ENCODE results near the gene MAP1LC3B.

The MAP1LC3B gene

DNA sequence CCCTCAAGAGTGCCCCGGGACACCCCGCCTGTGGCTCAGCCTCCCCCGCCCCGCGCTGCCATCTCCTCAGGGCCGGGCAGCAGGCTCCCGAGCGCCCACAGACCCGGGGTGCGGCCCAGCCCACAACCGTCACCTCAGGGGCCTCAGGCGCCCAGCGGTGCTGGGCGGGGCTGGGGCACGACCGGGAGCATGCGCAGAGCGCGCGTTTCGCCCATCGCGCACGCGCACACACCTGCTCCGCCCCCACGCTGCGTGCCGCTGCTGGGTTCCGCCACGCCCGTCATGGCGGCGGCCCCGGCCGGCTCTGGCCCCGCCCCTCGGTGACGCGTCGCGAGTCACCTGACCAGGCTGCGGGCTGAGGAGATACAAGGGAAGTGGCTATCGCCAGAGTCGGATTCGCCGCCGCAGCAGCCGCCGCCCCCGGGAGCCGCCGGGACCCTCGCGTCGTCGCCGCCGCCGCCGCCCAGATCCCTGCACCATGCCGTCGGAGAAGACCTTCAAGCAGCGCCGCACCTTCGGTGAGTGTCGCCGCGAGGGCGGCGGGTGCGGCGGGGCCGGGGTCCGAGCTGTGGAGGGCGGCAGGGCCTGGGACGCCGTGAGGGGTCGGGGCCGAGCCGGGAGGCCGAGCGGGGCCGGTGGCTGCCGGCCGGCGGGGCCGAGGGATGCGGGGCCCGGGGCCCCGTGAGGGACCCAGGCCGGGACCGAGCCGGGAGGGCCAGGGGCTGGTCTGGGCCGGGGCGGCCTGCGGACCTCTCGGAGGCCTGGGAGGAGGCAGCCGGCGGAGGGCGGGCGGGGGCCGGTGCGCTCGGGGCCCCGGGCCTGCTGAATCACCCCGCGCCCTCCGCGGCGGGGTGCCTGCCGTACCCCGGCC, at the start of gene MAP1LC3B:
TSS of gene MAP1LC3B (plus strand) at position 387 of the 871 bp plus-strand sequence. CDS start at position 479, 92 bp downstream.
- Histone ChIP-seq H3K27me3 (ENCODE audit: insufficient read depth, low read length, poor library complexity, severe bottlenecking) (no peaks in the 10 kb centered on the region), H3K4me2 (ENCODE audit: low read depth, low read length, poor library complexity, severe bottlenecking) (peak within 1 kb of the TSS; percentile 95), H3K9me3 (ENCODE audit: insufficient read depth, low read depth, low read length) (no peaks in the 10 kb centered on the region), H3K9ac (ENCODE audit: low read depth, low read length, poor library complexity, severe bottlenecking) (peak within 1 kb of the TSS; percentile 93), H3K9me2 (replicated peaks; ENCODE audit: low read depth, low read length) (no peaks in the 10 kb centered on the region), H2AFZ (ENCODE audit: low read length) (peak within 1 kb of the TSS; percentile 42; the same call in 1 of the 2 replicates), H3K4me1 (ENCODE audit: insufficient read depth, low read length, poor library complexity, severe bottlenecking) (peaks cover 54% of the 10 kb centered on the region), H3K36me3 (ENCODE audit: insufficient read depth, low read length) (no peaks in the 10 kb centered on the region), H3K79me2 (ENCODE audit: insufficient read depth, low read length) (peaks cover 42% of the 10 kb centered on the region), H3F3A (ENCODE audit: low read depth) (peaks cover 4% of the 10 kb centered on the region; the same call in 1 of the 2 replicates), H4K20me1 (ENCODE audit: insufficient read depth, low read length, poor library complexity, severe bottlenecking) (peaks cover 37% of the 10 kb centered on the region), H3K4me3 (ENCODE audit: low read length, poor library complexity, severe bottlenecking) (peak within 1 kb of the TSS; percentile 80)
- no peak for TF ChIP-seq EZH2phosphoT487 (IDR thresholded peaks at IDR 0.05; ENCODE audit: borderline replicate concordance)
- TF ChIP-seq, protein P1, sequence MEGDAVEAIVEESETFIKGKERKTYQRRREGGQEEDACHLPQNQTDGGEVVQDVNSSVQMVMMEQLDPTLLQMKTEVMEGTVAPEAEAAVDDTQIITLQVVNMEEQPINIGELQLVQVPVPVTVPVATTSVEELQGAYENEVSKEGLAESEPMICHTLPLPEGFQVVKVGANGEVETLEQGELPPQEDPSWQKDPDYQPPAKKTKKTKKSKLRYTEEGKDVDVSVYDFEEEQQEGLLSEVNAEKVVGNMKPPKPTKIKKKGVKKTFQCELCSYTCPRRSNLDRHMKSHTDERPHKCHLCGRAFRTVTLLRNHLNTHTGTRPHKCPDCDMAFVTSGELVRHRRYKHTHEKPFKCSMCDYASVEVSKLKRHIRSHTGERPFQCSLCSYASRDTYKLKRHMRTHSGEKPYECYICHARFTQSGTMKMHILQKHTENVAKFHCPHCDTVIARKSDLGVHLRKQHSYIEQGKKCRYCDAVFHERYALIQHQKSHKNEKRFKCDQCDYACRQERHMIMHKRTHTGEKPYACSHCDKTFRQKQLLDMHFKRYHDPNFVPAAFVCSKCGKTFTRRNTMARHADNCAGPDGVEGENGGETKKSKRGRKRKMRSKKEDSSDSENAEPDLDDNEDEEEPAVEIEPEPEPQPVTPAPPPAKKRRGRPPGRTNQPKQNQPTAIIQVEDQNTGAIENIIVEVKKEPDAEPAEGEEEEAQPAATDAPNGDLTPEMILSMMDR (conservative IDR thresholded peaks at IDR 0.05; ENCODE audit: low read length): no peak

- no peak overlapping the region for H3K4me2 ChIP-seq (ENCODE audit: low read depth, low read length, poor library complexity, severe bottlenecking)
- H3K36me3 ChIP-seq (ENCODE audit: insufficient read depth, low read length): peaks cover 43% of the 10 kb centered on the region; the same call in 1 of the 2 replicates
- H2AFZ ChIP-seq (ENCODE audit: low read length): no peak overlapping the region
- no peaks in the 10 kb centered on the region for H3K9me3 ChIP-seq (ENCODE audit: insufficient read depth, low read depth, low read length)
- no peak overlapping the region for H3K4me3 ChIP-seq (ENCODE audit: low read length, poor library complexity, severe bottlenecking)
- H3K4me1 ChIP-seq (ENCODE audit: insufficient read depth, low read length, poor library complexity, severe bottlenecking): no peaks in the 10 kb centered on the region
- no peaks in the 10 kb centered on the region for H4K20me1 ChIP-seq (ENCODE audit: insufficient read depth, low read length, poor library complexity, severe bottlenecking)
- no peaks in the 10 kb centered on the region for H3K9me2 ChIP-seq (replicated peaks; ENCODE audit: low read depth, low read length)
- no peaks in the 10 kb centered on the region for H3K79me2 ChIP-seq (ENCODE audit: insufficient read depth, low read length)
- no peak for TF ChIP-seq EZH2phosphoT487 (IDR thresholded peaks at IDR 0.05; ENCODE audit: borderline replicate concordance)
- TF ChIP-seq, protein P1 (conservative IDR thresholded peaks at IDR 0.05; ENCODE audit: low read length): no peak
- H3K27me3 ChIP-seq (ENCODE audit: insufficient read depth, low read length, poor library complexity, severe bottlenecking): no peaks in the 10 kb centered on the region
- no peak overlapping the region for H3K9ac ChIP-seq (ENCODE audit: low read depth, low read length, poor library complexity, severe bottlenecking)
- no peaks in the 10 kb centered on the region for H3F3A ChIP-seq (ENCODE audit: low read depth)
Measured at GRCh38 chr16:87342504-87342903, 49.6 kb upstream of the MAP1LC3B start.

- Histone ChIP-seq H2AFZ (ENCODE audit: low read length) (no peak overlapping the region), H3K4me1 (ENCODE audit: insufficient read depth, low read length, poor library complexity, severe bottlenecking) (no peaks in the 10 kb centered on the region), H4K20me1 (ENCODE audit: insufficient read depth, low read length, poor library complexity, severe bottlenecking) (no peaks in the 10 kb centered on the region), H3F3A (ENCODE audit: low read depth) (no peaks in the 10 kb centered on the region), H3K9me2 (replicated peaks; ENCODE audit: low read depth, low read length) (no peaks in the 10 kb centered on the region), H3K9ac (ENCODE audit: low read depth, low read length, poor library complexity, severe bottlenecking) (no peak overlapping the region), H3K4me2 (ENCODE audit: low read depth, low read length, poor library complexity, severe bottlenecking) (no peak overlapping the region), H3K4me3 (ENCODE audit: low read length, poor library complexity, severe bottlenecking) (no peak overlapping the region), H3K27me3 (ENCODE audit: insufficient read depth, low read length, poor library complexity, severe bottlenecking) (no peaks in the 10 kb centered on the region), H3K79me2 (ENCODE audit: insufficient read depth, low read length) (no peaks in the 10 kb centered on the region), H3K9me3 (ENCODE audit: insufficient read depth, low read depth, low read length) (no peaks in the 10 kb centered on the region), H3K36me3 (ENCODE audit: insufficient read depth, low read length) (peaks cover 43% of the 10 kb centered on the region; the same call in 1 of the 2 replicates)
- no peak for TF ChIP-seq EZH2phosphoT487 (IDR thresholded peaks at IDR 0.05; ENCODE audit: borderline replicate concordance)
- TF ChIP-seq, protein P1 (conservative IDR thresholded peaks at IDR 0.05; ENCODE audit: low read length): no peak
Measured at GRCh38 chr16:87342978-87343752, 49.0 kb upstream of the MAP1LC3B start.

Data from Loucy (cell line).